ENCODE data around the gene ABHD12B. TPM values are rescaled to one million over a fixed set of nuclear protein-coding genes. Genes with fewer than 3 reads are reported as not detected.

Gene ABHD12B
- total and polyA plus RNA-seq, 9 of the 15 experiments (the other 6 are each of a cell fraction or from before 2014, with no cell fraction given), result not detected

- TF ChIP-seq THRA (IDR thresholded peaks at IDR 0.05) (no peak), ZNF23 (CRISPR knock-in tag; IDR thresholded peaks at IDR 0.05) (no peak), ZBTB8A (IDR thresholded peaks at IDR 0.05; ENCODE audit: partially characterized antibody) (no peak), POLR3A (IDR thresholded peaks at IDR 0.05; ENCODE audit: borderline replicate concordance, extremely low read depth, insufficient read depth, insufficient read length) (no peak), ZNF274 (IDR thresholded peaks at IDR 0.05; ENCODE audit: borderline replicate concordance, low read depth, low read length) (no peak), ESRRA (IDR thresholded peaks at IDR 0.05; ENCODE audit: borderline replicate concordance, low read depth) (no peak), MXD1 (CRISPR knock-in tag; IDR thresholded peaks at IDR 0.05; ENCODE audit: borderline replicate concordance, poor library complexity, severe bottlenecking) (no peak), ELF4 (CRISPR knock-in tag; IDR thresholded peaks at IDR 0.05) (no peak), KLF10 (CRISPR knock-in tag; IDR thresholded peaks at IDR 0.05) (no peak)
Observed at GRCh38 chr14:50874757-50875156, 2.9 kb downstream of the ABHD12B start (continued).
